GM12875 (cell line): ENCODE results near the gene TMEM92.
"Not testable (repeated sequence)": the region's sequence is repeated elsewhere in the genome, so short reads cannot be mapped to it uniquely, and the experiment has no call there.

Experiments used
- H3K4me3 ChIP-seq: one replicate; pipeline ENCODE4 v1.5.1; 2011; ENCODE audit warnings: low read depth, low read length, control low read depth
- TF ChIP-seq, protein P1 (sequence below): IDR thresholded peaks from 2 replicates; pipeline ENCODE4 v1.5.1; 2011; ENCODE audit warnings: low read depth, mild to moderate bottlenecking, control low read depth, inconsistent platforms, low read length, moderate library complexity, borderline replicate concordance; ENCODE audit not compliant: insufficient read depth

The TMEM92 gene

GRCh38 chr17:50283246-50283645, 9.0 kb downstream of the TMEM92 start:
- TF ChIP-seq, protein P1, sequence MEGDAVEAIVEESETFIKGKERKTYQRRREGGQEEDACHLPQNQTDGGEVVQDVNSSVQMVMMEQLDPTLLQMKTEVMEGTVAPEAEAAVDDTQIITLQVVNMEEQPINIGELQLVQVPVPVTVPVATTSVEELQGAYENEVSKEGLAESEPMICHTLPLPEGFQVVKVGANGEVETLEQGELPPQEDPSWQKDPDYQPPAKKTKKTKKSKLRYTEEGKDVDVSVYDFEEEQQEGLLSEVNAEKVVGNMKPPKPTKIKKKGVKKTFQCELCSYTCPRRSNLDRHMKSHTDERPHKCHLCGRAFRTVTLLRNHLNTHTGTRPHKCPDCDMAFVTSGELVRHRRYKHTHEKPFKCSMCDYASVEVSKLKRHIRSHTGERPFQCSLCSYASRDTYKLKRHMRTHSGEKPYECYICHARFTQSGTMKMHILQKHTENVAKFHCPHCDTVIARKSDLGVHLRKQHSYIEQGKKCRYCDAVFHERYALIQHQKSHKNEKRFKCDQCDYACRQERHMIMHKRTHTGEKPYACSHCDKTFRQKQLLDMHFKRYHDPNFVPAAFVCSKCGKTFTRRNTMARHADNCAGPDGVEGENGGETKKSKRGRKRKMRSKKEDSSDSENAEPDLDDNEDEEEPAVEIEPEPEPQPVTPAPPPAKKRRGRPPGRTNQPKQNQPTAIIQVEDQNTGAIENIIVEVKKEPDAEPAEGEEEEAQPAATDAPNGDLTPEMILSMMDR: no peak
- no peak overlapping the region for H3K4me3 ChIP-seq

- TF ChIP-seq, protein P1: no peak
- no peak overlapping the region for H3K4me3 ChIP-seq
Measured at GRCh38 chr17:50283714-50284113, 9.4 kb downstream of the TMEM92 start.

DNA sequence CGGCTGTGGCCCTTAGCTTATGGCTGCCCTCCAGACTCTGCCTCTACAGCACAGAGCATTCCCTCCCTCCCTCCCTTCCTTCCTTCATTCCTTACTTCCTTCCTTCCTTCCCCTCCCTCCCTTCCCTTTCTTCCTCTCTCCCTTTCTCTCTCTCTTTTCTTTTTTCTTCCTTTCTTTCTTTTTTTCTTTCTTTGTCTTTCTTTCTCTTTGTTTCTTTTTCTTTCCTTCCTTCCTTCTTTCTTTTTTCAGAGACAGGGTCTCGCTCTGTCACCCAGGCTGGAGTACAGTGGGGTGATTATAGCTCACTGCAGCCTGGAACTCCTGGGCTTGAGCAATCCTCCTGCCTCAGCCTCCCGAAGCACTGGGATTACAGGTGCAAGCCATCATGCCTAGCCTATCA, 11.7 kb downstream of the TMEM92 start:
- TF ChIP-seq, protein P1: no peak

GRCh38 chr17:50287302-50287701, 13.0 kb downstream of the TMEM92 start:
- H3K4me3 ChIP-seq: not testable (repeated sequence)

More for the DNA sequence above, 11.7 kb downstream of the TMEM92 start:
- no peak overlapping the region for H3K4me3 ChIP-seq

DNA sequence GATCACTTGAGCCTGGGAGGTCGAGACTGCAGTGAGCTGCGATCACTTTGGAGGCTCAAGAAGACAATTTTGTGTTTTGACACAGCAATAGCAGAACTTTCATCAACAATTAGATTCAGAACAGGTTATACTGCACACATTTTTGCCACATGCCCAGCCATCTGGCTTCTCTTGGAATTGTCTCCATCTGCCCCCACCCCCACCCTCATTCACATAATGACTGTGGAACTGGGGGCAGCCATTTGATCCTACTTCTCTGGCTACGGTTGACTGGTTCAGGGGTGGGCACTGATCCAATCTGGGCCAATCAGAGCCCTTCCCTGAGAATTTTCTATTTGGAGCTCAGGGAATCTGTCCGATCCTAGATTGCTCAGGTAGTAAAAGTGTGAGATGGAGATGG, 14.0 kb downstream of the TMEM92 start:
- TF ChIP-seq, protein P1: no peak
- no peak overlapping the region for H3K4me3 ChIP-seq

GRCh38 chr17:50289278-50289677, 15.0 kb downstream of the TMEM92 start:
- TF ChIP-seq, protein P1: no peak
- H3K4me3 ChIP-seq: no peak overlapping the region

DNA sequence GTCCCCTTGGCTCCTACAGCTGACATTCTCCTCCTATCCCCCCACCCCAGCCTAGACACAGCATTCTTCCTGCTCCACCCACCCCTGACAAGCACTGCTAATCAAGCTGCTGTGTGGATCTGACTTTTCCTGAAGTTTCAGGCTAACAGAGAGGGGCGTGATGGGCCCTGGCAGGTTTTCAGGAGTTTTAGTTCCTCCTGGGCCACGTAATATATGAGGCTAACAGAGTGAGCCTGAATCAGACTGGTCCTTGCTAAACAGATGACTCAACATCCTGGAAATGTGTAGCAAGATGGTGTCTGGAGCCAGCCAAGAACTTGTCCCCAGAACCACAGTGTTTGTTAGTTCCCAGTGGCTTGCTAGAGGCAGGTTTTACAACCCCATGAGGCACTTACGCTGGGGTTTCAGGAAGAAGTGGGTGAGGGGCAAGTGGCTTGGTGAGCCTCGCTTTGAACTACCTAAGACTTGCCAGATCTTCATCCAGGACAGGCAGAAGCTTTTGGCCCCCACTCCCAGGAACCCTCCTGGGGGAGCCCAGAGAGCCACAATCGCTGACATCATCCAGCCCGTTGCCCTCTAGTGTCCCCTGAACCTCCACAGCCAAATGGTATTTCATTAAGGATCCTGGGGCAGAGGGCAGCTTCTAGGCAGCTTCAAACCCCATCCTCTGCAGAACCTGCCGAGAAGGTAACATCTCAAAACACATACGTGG, 15.9 kb downstream of the TMEM92 start:
- H3K4me3 ChIP-seq: no peak overlapping the region

More for the DNA sequence above, 15.9 kb downstream of the TMEM92 start:
- TF ChIP-seq, protein P1: no peak
